HG02610 (cell line): ENCODE data around the gene ZNF227.
"Not testable (repeated sequence)": the region's sequence is repeated elsewhere in the genome, so short reads cannot be mapped to it uniquely, and the experiment has no call there.

ENCODE experiments used
- ATAC-seq: cut with Tn5 transposase; IDR thresholded peaks from one replicate; pipeline ENCODE4 v1.9.1; 2021; ENCODE audit warnings: mild to moderate bottlenecking, moderate library complexity; ENCODE audit not compliant: unreplicated experiment

ZNF227 gene

DNA sequence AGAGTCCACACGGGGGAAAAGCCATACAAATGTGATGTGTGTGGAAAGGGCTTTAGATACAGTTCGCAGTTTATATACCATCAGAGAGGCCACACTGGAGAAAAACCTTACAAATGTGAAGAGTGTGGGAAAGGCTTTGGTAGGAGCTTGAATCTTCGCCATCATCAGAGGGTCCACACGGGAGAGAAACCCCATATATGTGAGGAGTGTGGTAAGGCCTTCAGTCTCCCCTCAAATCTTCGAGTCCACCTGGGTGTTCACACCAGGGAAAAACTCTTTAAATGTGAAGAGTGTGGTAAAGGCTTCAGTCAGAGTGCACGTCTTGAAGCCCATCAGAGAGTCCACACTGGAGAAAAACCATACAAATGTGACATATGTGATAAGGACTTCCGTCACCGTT lies 24.1 kb downstream of the ZNF227 start:
- ATAC-seq = no peak

DNA sequence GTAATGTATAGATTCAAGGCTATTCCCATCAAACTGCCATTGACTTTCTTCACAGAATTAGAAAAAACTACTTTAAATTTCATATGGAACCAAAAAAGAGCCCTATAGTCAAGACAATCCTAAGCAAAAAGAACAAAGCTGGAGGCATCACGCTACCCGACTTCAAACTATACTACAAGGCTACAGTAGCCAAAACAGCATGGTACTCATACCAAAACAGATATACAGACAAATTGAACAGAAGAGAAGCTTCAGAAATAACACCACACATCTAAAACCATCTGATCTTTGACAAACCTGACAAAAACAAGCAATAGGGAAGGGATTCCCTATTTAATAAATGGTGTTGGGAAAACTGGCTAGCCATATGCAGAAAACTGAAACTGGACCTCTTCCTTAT lies 40.0 kb downstream of the ZNF227 start:
- not testable (repeated sequence) for ATAC-seq

DNA sequence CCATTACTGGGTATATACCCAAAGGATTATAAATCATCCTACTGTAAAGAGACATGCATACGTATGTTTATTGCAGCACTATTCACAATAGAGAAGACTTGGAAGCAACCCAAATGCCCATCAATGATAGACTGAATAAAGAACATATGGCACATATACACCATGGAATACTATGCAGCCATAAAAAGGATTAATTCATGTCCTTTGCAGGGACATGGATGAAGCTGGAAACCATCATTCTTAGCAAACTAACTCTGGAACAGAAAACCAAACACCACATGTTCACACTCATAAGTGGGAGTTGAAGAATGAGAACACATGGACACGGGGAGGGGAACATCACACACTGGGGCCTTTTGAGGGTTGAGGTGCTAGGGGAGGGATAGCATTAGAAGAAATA lies 41.1 kb downstream of the ZNF227 start:
- not testable (repeated sequence) for ATAC-seq

DNA sequence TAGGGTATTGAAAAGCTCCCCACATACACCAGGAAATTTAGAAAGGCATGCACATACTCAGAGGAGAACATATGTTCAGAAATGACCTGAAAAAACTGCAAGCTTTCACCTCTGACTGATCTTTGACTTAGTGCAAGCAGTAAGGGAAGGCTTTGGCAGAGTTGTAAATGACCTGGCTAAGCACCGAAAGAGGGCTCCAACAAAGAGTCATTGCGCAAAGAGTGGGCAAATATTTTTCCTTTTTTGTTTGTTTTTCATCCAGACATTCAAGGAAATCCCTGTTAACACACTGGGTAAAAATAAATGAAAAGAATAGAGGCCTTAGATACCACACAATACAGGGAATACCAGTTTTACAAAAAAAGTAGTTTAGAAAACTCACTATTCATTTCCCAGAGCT lies 42.2 kb downstream of the ZNF227 start:
- ATAC-seq = no peak

DNA sequence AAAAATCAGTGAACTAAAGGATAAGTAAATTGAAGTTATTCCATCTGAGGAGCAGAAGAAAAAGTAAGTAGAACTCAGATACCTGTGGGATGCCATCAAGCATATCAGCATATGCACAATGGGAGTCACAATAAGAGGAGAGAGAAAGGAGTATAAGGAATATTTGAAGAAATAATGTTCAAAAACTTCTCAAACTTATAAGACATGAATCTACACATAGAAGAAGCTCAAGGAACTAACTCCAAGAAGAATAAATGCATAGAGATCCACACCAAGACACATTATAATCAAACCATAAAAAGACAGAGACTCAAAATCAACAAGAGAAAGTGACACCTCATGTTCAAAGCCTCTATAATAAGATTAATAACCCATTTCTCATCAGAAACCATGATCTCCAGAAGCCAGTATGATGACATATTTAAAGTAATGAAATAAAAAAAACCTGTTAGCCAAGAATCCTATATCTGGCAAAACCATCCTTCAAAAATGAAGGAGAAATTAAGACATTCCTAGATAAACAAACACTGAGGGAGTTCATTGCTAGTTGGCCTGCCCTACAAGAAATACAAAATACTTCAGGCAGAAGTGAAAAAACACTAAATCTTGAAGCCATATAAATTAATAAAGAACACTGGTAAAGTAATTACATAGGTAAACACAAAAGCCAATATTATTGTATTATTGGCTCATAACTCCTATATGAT lies 43.5 kb downstream of the ZNF227 start:
- ATAC-seq = no peak

DNA sequence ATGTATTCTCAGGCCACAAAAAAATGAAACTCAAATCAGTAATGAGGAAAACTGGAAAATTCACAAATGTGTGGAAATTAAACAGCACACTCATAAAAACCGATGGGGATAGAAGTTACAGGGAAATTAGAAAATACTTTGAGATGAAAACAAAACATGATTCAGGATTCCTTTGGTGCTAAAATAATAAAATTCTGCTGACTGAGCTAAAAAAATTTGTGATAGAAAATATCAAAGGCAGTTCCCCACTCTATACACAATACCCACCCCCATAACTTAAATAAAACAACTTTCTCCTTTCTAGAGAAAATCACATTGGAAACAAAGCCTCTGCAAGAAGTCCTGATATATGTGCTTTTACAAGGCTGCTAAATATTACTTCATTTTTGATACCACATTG lies 45.8 kb downstream of the ZNF227 start:
- no peak for ATAC-seq

DNA sequence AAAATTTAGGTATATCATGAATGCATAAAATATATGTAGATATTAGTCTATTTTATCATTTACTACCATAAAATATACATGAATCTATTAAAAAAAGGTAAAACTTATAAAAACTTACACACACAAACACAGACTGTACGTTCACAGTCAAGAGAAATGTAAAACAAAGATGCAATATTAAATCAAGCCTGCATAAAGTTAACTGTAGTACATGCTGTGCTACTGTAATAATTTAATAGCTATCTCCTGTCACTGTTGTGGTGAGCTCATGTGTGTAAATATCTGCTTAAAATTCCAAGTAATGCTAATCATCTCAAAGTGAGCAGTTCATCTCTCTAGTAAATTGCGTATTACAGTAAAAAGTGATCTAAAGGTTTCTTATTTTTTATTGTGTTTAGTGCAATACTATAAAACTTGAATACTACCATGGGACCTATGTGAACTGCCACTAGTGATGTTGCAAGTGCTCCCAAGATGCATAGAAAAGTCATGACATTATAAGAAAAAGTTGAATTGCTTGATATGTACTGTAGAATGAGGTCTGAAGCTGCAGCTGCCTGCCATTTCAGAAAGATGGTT lies 46.6 kb downstream of the ZNF227 start:
- no peak for ATAC-seq

DNA sequence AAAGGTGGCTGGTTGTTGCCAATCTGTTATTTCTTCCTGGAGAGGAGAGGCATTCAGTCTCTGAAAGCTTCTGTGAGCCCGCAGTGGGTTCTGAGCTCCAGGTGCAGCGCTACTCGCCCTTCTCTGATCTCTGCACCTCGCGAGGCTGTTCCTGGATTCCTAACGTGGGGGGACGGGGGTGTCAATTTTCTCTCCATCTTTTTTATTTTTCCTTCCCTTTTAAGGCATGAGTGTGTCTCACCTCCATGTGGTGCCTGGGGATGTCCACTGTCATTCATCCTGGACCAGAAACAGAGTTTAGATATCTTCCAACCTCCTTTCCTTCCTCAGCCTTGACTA lies 48.0 kb downstream of the ZNF227 start:
- no peak for ATAC-seq

DNA sequence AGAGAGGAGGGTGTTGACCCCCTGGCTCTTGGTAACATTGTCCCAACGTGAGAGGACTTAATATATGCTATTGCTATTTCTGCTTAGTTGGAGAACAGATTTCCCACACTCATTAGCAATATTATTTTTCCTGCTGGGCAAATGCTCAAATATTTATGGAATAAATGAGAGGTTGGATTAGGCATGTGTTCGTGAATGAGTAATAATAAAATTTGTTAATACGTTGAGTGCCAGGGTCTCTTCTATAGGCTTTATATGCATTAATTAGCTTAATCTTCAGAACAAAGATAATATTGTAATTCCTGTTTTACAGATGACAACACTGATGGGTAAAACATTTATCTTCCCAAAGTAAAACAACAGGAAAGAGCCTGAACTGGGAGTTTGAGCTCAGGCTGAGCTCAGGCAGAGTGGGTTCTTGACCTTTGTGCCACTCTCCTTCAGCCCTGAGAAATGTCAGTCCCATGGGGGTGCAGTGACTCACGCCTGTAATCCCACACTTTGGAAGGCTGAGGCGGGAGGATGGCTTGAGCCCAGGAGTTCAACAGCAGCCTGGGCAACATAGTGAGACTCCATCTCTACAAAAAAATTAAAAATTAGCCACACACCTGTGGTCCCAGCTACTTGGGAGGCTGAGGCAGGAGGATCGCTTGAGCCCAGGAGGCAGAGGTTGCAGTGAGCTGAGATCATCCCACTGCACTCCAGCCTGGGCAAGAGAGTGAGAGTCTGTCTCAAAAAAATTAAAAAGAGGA lies 48.5 kb downstream of the ZNF227 start:
- ATAC-seq = no peak

DNA sequence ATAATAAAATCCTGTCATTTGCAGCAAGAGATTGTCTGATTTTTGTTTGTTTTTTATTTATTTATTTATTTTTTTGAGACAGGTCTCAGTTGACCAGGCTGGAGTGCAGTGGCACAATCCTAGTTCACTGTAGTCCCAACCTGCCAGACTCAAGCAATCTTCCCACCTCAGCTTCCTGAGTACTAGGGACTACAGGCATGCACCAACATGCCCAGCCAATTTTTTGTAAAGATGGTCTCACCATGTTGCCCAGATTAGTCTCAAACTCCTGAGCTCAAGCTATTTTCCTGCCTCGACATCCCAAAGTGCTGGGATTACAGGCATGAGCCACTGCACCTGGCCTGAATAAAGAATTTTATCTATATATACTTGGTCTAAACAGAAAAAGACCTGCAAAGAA lies 65.0 kb downstream of the ZNF227 start:
- no peak for ATAC-seq

DNA sequence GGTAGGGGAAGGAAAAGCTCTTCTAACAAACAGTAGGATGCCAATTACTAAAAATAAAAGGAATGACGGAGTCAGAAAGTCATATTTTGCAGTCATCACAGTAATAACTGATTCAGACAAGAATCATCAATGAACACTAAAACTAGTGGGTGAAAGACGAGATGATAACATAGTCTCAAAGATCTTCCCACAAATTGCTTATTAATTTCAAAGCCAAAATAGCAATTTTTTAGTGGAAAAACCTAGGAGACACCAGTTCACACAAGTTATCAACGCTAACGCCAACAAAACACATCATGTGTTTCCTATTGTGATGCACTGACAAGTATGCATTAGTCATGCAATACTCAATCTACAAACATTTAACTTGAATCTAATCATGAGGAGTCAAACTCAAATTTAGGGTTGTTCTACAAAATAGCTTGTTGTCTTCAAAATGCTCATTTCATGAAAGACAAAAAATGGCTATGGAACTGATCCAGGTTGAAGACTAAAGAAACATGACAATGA lies 65.9 kb downstream of the ZNF227 start:
- ATAC-seq = no peak

DNA sequence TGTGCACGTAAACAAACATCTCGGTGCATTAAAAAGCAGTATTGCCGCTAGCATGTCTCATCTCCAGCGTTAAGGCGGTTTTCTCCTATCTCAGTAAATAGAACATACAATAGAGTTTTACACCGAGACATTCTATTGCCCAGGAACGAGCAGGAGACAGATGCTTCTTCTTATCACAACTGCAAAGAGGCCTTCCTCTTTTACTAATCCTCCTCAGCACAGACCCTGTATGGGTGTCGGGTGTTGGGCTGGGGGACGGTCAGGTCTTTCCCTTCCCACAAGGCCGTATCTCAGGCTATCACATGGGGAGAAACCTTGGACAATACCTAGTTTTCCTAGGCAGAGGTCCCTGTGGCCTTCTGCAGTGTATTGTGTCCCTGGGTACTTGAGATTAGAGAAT lies 68.6 kb downstream of the ZNF227 start:
- no peak for ATAC-seq

DNA sequence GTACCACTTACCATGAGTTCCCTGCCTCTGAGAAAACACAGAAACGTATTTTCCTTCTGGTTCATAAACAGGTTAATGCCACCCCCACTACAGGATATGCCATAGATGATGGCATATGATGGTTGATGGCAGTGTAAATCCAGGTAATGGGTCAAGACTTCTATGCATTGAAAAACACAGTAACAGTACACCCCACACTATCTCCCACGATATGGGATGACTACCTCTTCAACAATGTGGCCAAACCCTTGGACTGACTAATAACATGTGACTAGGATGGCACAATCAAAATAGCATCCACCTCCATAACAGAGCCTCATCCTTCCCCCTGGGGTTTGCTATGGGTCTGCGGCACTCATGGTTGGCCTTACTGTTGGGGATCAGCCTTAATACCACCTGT lies 70.5 kb downstream of the ZNF227 start:
- no peak for ATAC-seq

DNA sequence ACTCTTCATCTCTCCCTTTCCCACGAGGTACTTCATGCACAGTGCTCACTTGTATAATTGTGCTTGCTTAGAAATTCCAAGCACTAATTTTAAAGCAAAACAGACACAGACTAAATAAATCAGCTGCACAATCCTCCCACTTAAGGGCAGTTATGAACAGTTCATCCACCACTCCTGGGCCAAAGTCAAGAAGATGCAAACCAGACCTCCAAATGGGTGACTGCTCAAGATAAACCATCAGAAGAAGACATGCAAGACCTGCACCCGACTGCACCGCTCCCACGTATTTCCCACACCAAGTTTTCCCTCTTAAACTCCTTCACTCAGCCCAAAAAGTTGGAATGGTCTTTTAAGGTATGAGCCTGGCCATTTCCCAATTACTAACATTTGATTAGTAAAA lies 72.6 kb downstream of the ZNF227 start:
- ATAC-seq = no peak
